Measurements from ENCODE around the gene MAMLD1. TPM values are rescaled to one million over a fixed set of nuclear protein-coding genes. Genes with fewer than 3 reads are reported as not detected.

Gene MAMLD1
- total and polyA plus RNA-seq, 2 donors (not counting 3 experiments of a cell fraction or from before 2014, with no cell fraction given), result 2.5 to 5.6 TPM

GRCh38 chrX:150313514-150313913, 49.6 kb upstream of the MAMLD1 start:
- Histone ChIP-seq H3K4me3 (replicated peaks in 1 of 3; ENCODE audit: insufficient read depth in 1 of 3, low read depth in 1 of 3, low read length in 3 of 3) (no peak overlapping the region), H3K4me1 (ENCODE audit: control insufficient read depth, extremely low read depth, insufficient read depth, low read length) (no peaks in the 10 kb centered on the region), H3K9me1 (replicated peaks; ENCODE audit: control insufficient read depth, extremely low read depth, insufficient read depth, low read length) (no peaks in the 10 kb centered on the region), H3K36me3 (ENCODE audit: control insufficient read depth in 2 of 2, extremely low read depth in 1 of 2, insufficient read depth in 2 of 2, low read length in 2 of 2) (no peaks in the 10 kb centered on the region), H3K27me3 (ENCODE audit: control insufficient read depth in 2 of 2, insufficient read depth in 2 of 2, low read length in 2 of 2) (peaks cover 0 to 2% of the 10 kb centered on the region in 2 experiments), H3K27ac (ENCODE audit: insufficient read depth, low read depth, low read length) (no peak overlapping the region), H4K20me1 (replicated peaks; ENCODE audit: control insufficient read depth, extremely low read depth, insufficient read depth, low read length) (no peaks in the 10 kb centered on the region), H3K4me2 (ENCODE audit: insufficient read depth, low read length) (no peak overlapping the region), H2AFZ (ENCODE audit: low read depth, low read length) (no peak overlapping the region), H3K9ac (replicated peaks; ENCODE audit: extremely low read depth, insufficient read depth, low read length) (no peak overlapping the region), H3K9me3 (replicated peaks; ENCODE audit: control insufficient read depth, insufficient read depth, low read length) (no peaks in the 10 kb centered on the region), H3K79me2 (ENCODE audit: control insufficient read depth, insufficient read depth, low read length) (no peaks in the 10 kb centered on the region)
- BruUV-seq (replicated peaks), result no TSS peak
- DNase-seq (ENCODE audit: low read depth, low spot score), result no peak
- CTCF ChIA-PET, result no interaction called here
- POLR2A ChIA-PET, result no interaction called here
- FAIRE-seq, result no peak
- intact Hi-C loops (cut with micrococcal nuclease), result no loop called here
- TF ChIP-seq MAX (IDR thresholded peaks at IDR 0.05; ENCODE audit: insufficient read depth, insufficient read length), result no peak
- no peak for TF ChIP-seq CTCF (IDR thresholded peaks at IDR 0.05; ENCODE audit: extremely low read depth in 1 of 2, insufficient read depth in 1 of 2, low read depth in 1 of 2, low read length in 2 of 2)
- no peak for TF ChIP-seq FOS (IDR thresholded peaks at IDR 0.05; ENCODE audit: borderline replicate concordance, insufficient read depth, low read length)
- dilution Hi-C loops (cut with MboI; ENCODE audit: extremely low pct_ligation_motif_present, low sequenced_read_pairs), result no loop called here

- Histone ChIP-seq H3K79me2 (ENCODE audit: control insufficient read depth, insufficient read depth, low read length) (no peaks in the 10 kb centered on the region), H3K9ac (replicated peaks; ENCODE audit: extremely low read depth, insufficient read depth, low read length) (no peak overlapping the region), H3K4me2 (ENCODE audit: insufficient read depth, low read length) (no peak overlapping the region), H3K9me1 (replicated peaks; ENCODE audit: control insufficient read depth, extremely low read depth, insufficient read depth, low read length) (no peaks in the 10 kb centered on the region), H3K9me3 (replicated peaks; ENCODE audit: control insufficient read depth, insufficient read depth, low read length) (no peaks in the 10 kb centered on the region), H2AFZ (ENCODE audit: low read depth, low read length) (no peak overlapping the region), H3K36me3 (ENCODE audit: control insufficient read depth in 2 of 2, extremely low read depth in 1 of 2, insufficient read depth in 2 of 2, low read length in 2 of 2) (no peaks in the 10 kb centered on the region), H3K27ac (ENCODE audit: insufficient read depth, low read depth, low read length) (no peak overlapping the region), H4K20me1 (replicated peaks; ENCODE audit: control insufficient read depth, extremely low read depth, insufficient read depth, low read length) (no peaks in the 10 kb centered on the region), H3K27me3 (ENCODE audit: control insufficient read depth in 2 of 2, insufficient read depth in 2 of 2, low read length in 2 of 2) (peaks cover 0 to 2% of the 10 kb centered on the region in 2 experiments), H3K4me1 (ENCODE audit: control insufficient read depth, extremely low read depth, insufficient read depth, low read length) (no peaks in the 10 kb centered on the region), H3K4me3 (replicated peaks in 1 of 3; ENCODE audit: insufficient read depth in 1 of 3, low read depth in 1 of 3, low read length in 3 of 3) (no peak overlapping the region)
- DNase-seq (ENCODE audit: low read depth, low spot score) (no peak), FAIRE-seq (no peak)
- BruUV-seq (replicated peaks), result no TSS peak
- TF ChIP-seq CTCF (IDR thresholded peaks at IDR 0.05; ENCODE audit: extremely low read depth in 1 of 2, insufficient read depth in 1 of 2, low read depth in 1 of 2, low read length in 2 of 2), result no peak
- TF ChIP-seq MYC (IDR thresholded peaks at IDR 0.05; ENCODE audit: low read depth, low read length), result no peak
- TF ChIP-seq POLR2A (IDR thresholded peaks at IDR 0.05; ENCODE audit: low read depth, low read length), result no peak
- no peak for TF ChIP-seq JUN (IDR thresholded peaks at IDR 0.05; ENCODE audit: borderline replicate concordance, insufficient read depth, insufficient read length, low read depth)
- TF ChIP-seq POLR2AphosphoS5 (IDR thresholded peaks at IDR 0.05; ENCODE audit: insufficient read depth, low read depth, low read length), result no peak
- no peak for TF ChIP-seq FOS (IDR thresholded peaks at IDR 0.05; ENCODE audit: borderline replicate concordance, insufficient read depth, low read length)
- TF ChIP-seq GATA2 (IDR thresholded peaks at IDR 0.05; ENCODE audit: insufficient read depth, insufficient read length, low read depth, low read length), result no peak
- no peak for TF ChIP-seq MAX (IDR thresholded peaks at IDR 0.05; ENCODE audit: insufficient read depth, insufficient read length)
- TF ChIP-seq EZH2 (IDR thresholded peaks at IDR 0.05; ENCODE audit: borderline replicate concordance, low read depth, low read length, severe bottlenecking), result no peak
- intact Hi-C loops (cut with micrococcal nuclease), result no loop called here
- dilution Hi-C loops (cut with MboI; ENCODE audit: extremely low pct_ligation_motif_present, low sequenced_read_pairs), result no loop called here
- ChIA-PET POLR2A (no interaction called here), CTCF (no interaction called here)
These were observed 48.9 kb upstream of the MAMLD1 start for GRCh38 chrX:150314186-150314585.

Data from endothelial cell of umbilical vein (primary cell).